ENCODE data around the gene USP32. TPM values are rescaled to one million over a fixed set of nuclear protein-coding genes. Genes with fewer than 3 reads are reported as not detected.

Gene USP32
- total and polyA plus RNA-seq, 2 of the 8 experiments (the other 6 are each of a cell fraction or from before 2014, with no cell fraction given): 29.6 to 112 TPM

GRCh38 chr17:60354223-60354622 lies 37.7 kb downstream of the USP32 start (continued):
- TF ChIP-seq CHD7 (IDR thresholded peaks at IDR 0.05; ENCODE audit: insufficient replicate concordance, low read length) (no peak), POU5F1 (IDR thresholded peaks at IDR 0.05; ENCODE audit: low read depth, low read length) (no peak), CHD1 (IDR thresholded peaks at IDR 0.05; ENCODE audit: low read depth, low read length) (no peak)
